Measurements from ENCODE around the gene LRRC32. TPM values are rescaled to one million over a fixed set of nuclear protein-coding genes. Genes with fewer than 3 reads are reported as not detected.

The LRRC32 gene
- total and polyA plus RNA-seq, 10 of the 15 experiments (the other 5 are each of a cell fraction or from before 2014, with no cell fraction given): 0.56 to 20.8 (median 7.4) TPM

GRCh38 chr11:76653674-76654284, 16.8 kb downstream of the LRRC32 start:
- in situ Hi-C loops (cut with MboI): no loop called here
- no TSS peak for BruUV-seq (replicated peaks)

GRCh38 chr11:76653012-76653673, 17.4 kb downstream of the LRRC32 start:
- no TSS peak for BruUV-seq (replicated peaks)
- TF ChIP-seq SMAD5 (IDR thresholded peaks at IDR 0.05; ENCODE audit: low read depth) (no peak), HCFC1 (IDR thresholded peaks at IDR 0.05; ENCODE audit: low read length) (no peak), MAX (IDR thresholded peaks at IDR 0.05; ENCODE audit: low read depth, low read length) (no peak), FOXM1 (IDR thresholded peaks at IDR 0.05; ENCODE audit: low read depth, low read length) (no peak), POLR2AphosphoS2 (IDR thresholded peaks at IDR 0.05; ENCODE audit: low read depth, low read length) (no peak), JUNB (IDR thresholded peaks at IDR 0.05) (no peak), NR2F1 (conservative IDR thresholded peaks at IDR 0.05) (no peak), CBFB (IDR thresholded peaks at IDR 0.05; ENCODE audit: low read depth) (no peak), MEF2B (IDR thresholded peaks at IDR 0.05; ENCODE audit: partially characterized antibody, poor library complexity, severe bottlenecking) (no peak), EED (IDR thresholded peaks at IDR 0.05; ENCODE audit: low read depth) (no peak)

More at GRCh38 chr11:76653674-76654284, 16.8 kb downstream of the LRRC32 start:
- no peak overlapping the region for H3K4me3 ChIP-seq
- ChIA-PET RAD21 (ENCODE audit: unreplicated experiment) (interaction anchor here (1.8 kb wide), 1 partner anchor 21 kb away, joined by 4 read pairs; no protein-coding TSS in a partner anchor), CTCF (no interaction called here), POLR2A (no interaction called here), SMC1A (ENCODE audit: uncharacterized antibody, unreplicated experiment) (no interaction called here)
- H3K9me3 ChIP-seq (replicated peaks; ENCODE audit: control insufficient read depth, insufficient read depth, low read length): no peaks in the 10 kb centered on the region
- H2AFZ ChIP-seq (ENCODE audit: control insufficient read depth, low read depth, low read length): no peak overlapping the region
- FAIRE-seq: no peak
- 49% methylated on average over 10 of the region's 10 CpGs for WGBS (ENCODE audit: insufficient coverage, insufficient replicate concordance, low lambda C conversion rate, missing lambda C conversion rate)
- H3K27me3 ChIP-seq (replicated peaks in 1 of 2; ENCODE audit: control insufficient read depth in 2 of 2, insufficient read depth in 2 of 2, low read length in 1 of 2): no peaks in the 10 kb centered on the region; a peak in 2 of 4 replicates
- TF ChIP-seq STAT3 (IDR thresholded peaks at IDR 0.05; ENCODE audit: low read depth, low read length) (no peak), TCF3 (IDR thresholded peaks at IDR 0.05; ENCODE audit: borderline replicate concordance, insufficient read depth, low read depth, low read length) (no peak), MYB (IDR thresholded peaks at IDR 0.05; ENCODE audit: borderline replicate concordance, low read depth, low read length) (no peak), PML (IDR thresholded peaks at IDR 0.05; ENCODE audit: low read length) (no peak), SIX5 (IDR thresholded peaks at IDR 0.05; ENCODE audit: low read depth, low read length, severe bottlenecking) (no peak), RB1 (IDR thresholded peaks at IDR 0.05; ENCODE audit: borderline replicate concordance) (no peak)
- TF ChIP-seq, protein P1, sequence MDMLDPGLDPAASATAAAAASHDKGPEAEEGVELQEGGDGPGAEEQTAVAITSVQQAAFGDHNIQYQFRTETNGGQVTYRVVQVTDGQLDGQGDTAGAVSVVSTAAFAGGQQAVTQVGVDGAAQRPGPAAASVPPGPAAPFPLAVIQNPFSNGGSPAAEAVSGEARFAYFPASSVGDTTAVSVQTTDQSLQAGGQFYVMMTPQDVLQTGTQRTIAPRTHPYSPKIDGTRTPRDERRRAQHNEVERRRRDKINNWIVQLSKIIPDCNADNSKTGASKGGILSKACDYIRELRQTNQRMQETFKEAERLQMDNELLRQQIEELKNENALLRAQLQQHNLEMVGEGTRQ (IDR thresholded peaks at IDR 0.05; ENCODE audit: borderline replicate concordance, low read depth, low read length): no peak
- no peaks in the 10 kb centered on the region for H3K79me2 ChIP-seq (ENCODE audit: control insufficient read depth, insufficient read depth, low read length)
- H3K9ac ChIP-seq (ENCODE audit: control insufficient read depth, insufficient read depth, low read length): no peak overlapping the region
- no peak overlapping the region for H3K27ac ChIP-seq (ENCODE audit: control insufficient read depth, insufficient read depth)
- DNase-seq (ENCODE audit: low read depth, low spot score): no peak
- H3K36me3 ChIP-seq (ENCODE audit: control insufficient read depth in 2 of 2, insufficient read depth in 2 of 2, low read length in 1 of 2): no peaks in the 10 kb centered on the region
- intact Hi-C loops (cut with micrococcal nuclease; ENCODE audit: unreplicated experiment): no loop called here
- no peak for ATAC-seq
- H3K4me2 ChIP-seq (ENCODE audit: control insufficient read depth, insufficient read depth): no peak overlapping the region
- no peaks in the 10 kb centered on the region for H3K4me1 ChIP-seq (ENCODE audit: control insufficient read depth, insufficient read depth, low read length)
- H4K20me1 ChIP-seq (ENCODE audit: control insufficient read depth, insufficient read depth): no peaks in the 10 kb centered on the region

More at GRCh38 chr11:76653012-76653673, 17.4 kb downstream of the LRRC32 start:
- SMC1A ChIA-PET (ENCODE audit: uncharacterized antibody, unreplicated experiment): no interaction called here
- no peaks in the 10 kb centered on the region for H4K20me1 ChIP-seq (ENCODE audit: control insufficient read depth, insufficient read depth)
- no peak overlapping the region for H3K4me2 ChIP-seq (ENCODE audit: control insufficient read depth, insufficient read depth)
- no peak overlapping the region for H2AFZ ChIP-seq (ENCODE audit: control insufficient read depth, low read depth, low read length)
- ATAC-seq (no peak), DNase-seq (ENCODE audit: low read depth, low spot score) (no peak), FAIRE-seq (no peak)
- no peaks in the 10 kb centered on the region for H3K36me3 ChIP-seq (ENCODE audit: control insufficient read depth in 2 of 2, insufficient read depth in 2 of 2, low read length in 1 of 2)
- H3K9ac ChIP-seq (ENCODE audit: control insufficient read depth, insufficient read depth, low read length): no peak overlapping the region
- POLR2A ChIA-PET: no interaction called here
- no peaks in the 10 kb centered on the region for H3K9me3 ChIP-seq (replicated peaks; ENCODE audit: control insufficient read depth, insufficient read depth, low read length)
- H3K4me1 ChIP-seq (ENCODE audit: control insufficient read depth, insufficient read depth, low read length): no peaks in the 10 kb centered on the region
- 47% methylated on average over 12 of the region's 12 CpGs for WGBS (ENCODE audit: insufficient coverage, insufficient replicate concordance, low lambda C conversion rate, missing lambda C conversion rate)
- intact Hi-C loops (cut with micrococcal nuclease; ENCODE audit: unreplicated experiment) (no loop called here), in situ Hi-C loops (cut with MboI) (no loop called here)
- H3K79me2 ChIP-seq (ENCODE audit: control insufficient read depth, insufficient read depth, low read length): no peaks in the 10 kb centered on the region
- H3K27ac ChIP-seq (ENCODE audit: control insufficient read depth, insufficient read depth): no peak overlapping the region
- CTCF ChIA-PET: no interaction called here
- no peak overlapping the region for H3K4me3 ChIP-seq
- RAD21 ChIA-PET (ENCODE audit: unreplicated experiment): no interaction called here
- H3K27me3 ChIP-seq (replicated peaks in 1 of 2; ENCODE audit: control insufficient read depth in 2 of 2, insufficient read depth in 2 of 2, low read length in 1 of 2): peaks cover 0 to 1% of the 10 kb centered on the region in 2 experiments; a peak in 3 of 4 replicates
